ENCODE results near the gene GPR39. TPM values are rescaled to one million over a fixed set of nuclear protein-coding genes. Genes with fewer than 3 reads are reported as not detected.

GPR39 gene
- total RNA-seq, 1 experiment from 2014 or later: 20.9 TPM

- Histone ChIP-seq H3K27ac (no peak overlapping the region), H2AFZ (no peak overlapping the region), H4K20me1 (ENCODE audit: insufficient read depth) (no peaks in the 10 kb centered on the region; the same call in 1 of the 2 replicates), H3K36me3 (ENCODE audit: low read depth) (no peaks in the 10 kb centered on the region), H3K4me1 (replicated peaks; ENCODE audit: insufficient read depth) (no peaks in the 10 kb centered on the region), H3K4me2 (no peak overlapping the region), H3K27me3 (ENCODE audit: insufficient read depth, low read depth) (no peaks in the 10 kb centered on the region), H3K9me2 (ENCODE audit: insufficient read depth) (no peaks in the 10 kb centered on the region), H3K79me2 (ENCODE audit: low read depth) (peaks cover 53% of the 10 kb centered on the region), H3K9me3 (ENCODE audit: insufficient read depth, low read depth) (peaks cover 5% of the 10 kb centered on the region; the same call in 1 of the 2 replicates), H3F3A (ENCODE audit: insufficient read depth, low read depth) (no peaks in the 10 kb centered on the region), H3K4me3 (no peak overlapping the region)
- intact Hi-C loops (cut with micrococcal nuclease; ENCODE audit: unreplicated experiment): no loop called here
- POLR2A ChIA-PET (ENCODE audit: unreplicated experiment): no interaction called here
- TF ChIP-seq CTCF (conservative IDR thresholded peaks at IDR 0.05) (no peak), EZH2 (IDR thresholded peaks at IDR 0.05; ENCODE audit: low read depth) (no peak)
- CTCF ChIA-PET: no interaction called here
- DNase-seq: no peak
- BruUV-seq (replicated peaks): no TSS peak
These were observed 79.3 kb downstream of the GPR39 start for GRCh38 chr2:132495881-132496280.

DNA sequence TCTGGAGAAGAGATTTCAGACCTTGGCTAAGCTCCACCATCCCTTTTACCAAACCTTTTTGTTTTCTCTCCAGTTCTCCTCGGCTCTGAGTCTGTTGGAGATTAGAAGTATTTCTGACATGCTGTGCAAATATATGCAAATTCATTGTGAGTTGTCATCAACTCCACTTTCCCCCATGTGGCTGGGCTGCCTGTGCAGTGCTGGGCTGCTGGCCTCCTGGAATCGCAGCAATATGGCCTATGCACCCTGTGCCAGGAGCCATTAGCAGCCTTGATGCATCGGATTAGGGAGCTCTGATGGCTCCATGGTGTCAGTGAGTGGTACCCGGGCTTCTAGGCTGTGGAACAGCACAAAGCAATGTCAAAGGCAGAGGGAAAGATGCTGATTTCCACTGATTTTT lies 80.0 kb downstream of the GPR39 start:
- BruUV-seq (replicated peaks): no TSS peak
- ChIA-PET POLR2A (ENCODE audit: unreplicated experiment) (no interaction called here), CTCF (no interaction called here)
- Histone ChIP-seq H3K27ac (no peak overlapping the region), H3K9me3 (ENCODE audit: insufficient read depth, low read depth) (peaks cover 8% of the 10 kb centered on the region), H4K20me1 (ENCODE audit: insufficient read depth) (no peaks in the 10 kb centered on the region; the same call in 1 of the 2 replicates), H3K27me3 (ENCODE audit: insufficient read depth, low read depth) (no peaks in the 10 kb centered on the region), H2AFZ (no peak overlapping the region), H3K4me1 (replicated peaks; ENCODE audit: insufficient read depth) (no peaks in the 10 kb centered on the region), H3K4me2 (no peak overlapping the region), H3K79me2 (ENCODE audit: low read depth) (peaks cover 60% of the 10 kb centered on the region), H3F3A (ENCODE audit: insufficient read depth, low read depth) (no peaks in the 10 kb centered on the region), H3K36me3 (ENCODE audit: low read depth) (no peaks in the 10 kb centered on the region), H3K9me2 (ENCODE audit: insufficient read depth) (no peaks in the 10 kb centered on the region), H3K4me3 (no peak overlapping the region)
- intact Hi-C loops (cut with micrococcal nuclease; ENCODE audit: unreplicated experiment): no loop called here
- TF ChIP-seq CTCF (conservative IDR thresholded peaks at IDR 0.05) (no peak), EZH2 (IDR thresholded peaks at IDR 0.05; ENCODE audit: low read depth) (no peak)
- DNase-seq: no peak

GRCh38 chr2:132497591-132497990 lies 81.0 kb downstream of the GPR39 start:
- Histone ChIP-seq H4K20me1 (ENCODE audit: insufficient read depth) (no peaks in the 10 kb centered on the region; the same call in 1 of the 2 replicates), H3K27me3 (ENCODE audit: insufficient read depth, low read depth) (no peaks in the 10 kb centered on the region), H3K36me3 (ENCODE audit: low read depth) (no peaks in the 10 kb centered on the region), H2AFZ (no peak overlapping the region), H3K9me2 (ENCODE audit: insufficient read depth) (no peaks in the 10 kb centered on the region), H3K4me2 (no peak overlapping the region), H3K9me3 (ENCODE audit: insufficient read depth, low read depth) (peaks cover 17% of the 10 kb centered on the region), H3K4me1 (replicated peaks; ENCODE audit: insufficient read depth) (0 out of 2 replicates have a peak, but pooled peaks cover under 1% of the 10 kb centered on the region), H3K4me3 (no peak overlapping the region), H3K27ac (no peak overlapping the region), H3F3A (ENCODE audit: insufficient read depth, low read depth) (no peaks in the 10 kb centered on the region), H3K79me2 (ENCODE audit: low read depth) (peaks cover 70% of the 10 kb centered on the region)
- ChIA-PET POLR2A (ENCODE audit: unreplicated experiment) (no interaction called here), CTCF (no interaction called here)
- no peak for DNase-seq
- BruUV-seq (replicated peaks): no TSS peak
- intact Hi-C loops (cut with micrococcal nuclease; ENCODE audit: unreplicated experiment): no loop called here
- TF ChIP-seq EZH2 (IDR thresholded peaks at IDR 0.05; ENCODE audit: low read depth): no peak
- no peak for TF ChIP-seq CTCF (conservative IDR thresholded peaks at IDR 0.05)
